Islet precursor cell (in vitro differentiated cells): ENCODE results near the gene AGBL4.
A peak's percentile ranks its signal among the peaks of the same experiment; 100 is the strongest.

Experiments
- DNase-seq: peaks from one replicate; pipeline ENCODE4 v3.0.0-alpha.2; 2018

AGBL4 gene

GRCh38 chr1:48873944-48874343 lies 1149.8 kb downstream of the AGBL4 start:
- DNase-seq, result peak; percentile 66

GRCh38 chr1:48870596-48870995 lies 1153.2 kb downstream of the AGBL4 start:
- no peak for DNase-seq

GRCh38 chr1:48869116-48869893 lies 1154.4 kb downstream of the AGBL4 start:
- no peak for DNase-seq

GRCh38 chr1:48864913-48865312 lies 1158.8 kb downstream of the AGBL4 start:
- DNase-seq, result no peak

- no peak for DNase-seq
Observed at GRCh38 chr1:48859456-48859855, 1164.3 kb downstream of the AGBL4 start.

GRCh38 chr1:48858200-48858920 lies 1165.4 kb downstream of the AGBL4 start:
- no peak for DNase-seq

- DNase-seq, result no peak
Observed at GRCh38 chr1:48853006-48853405, 1170.7 kb downstream of the AGBL4 start.

GRCh38 chr1:48851638-48852037 lies 1172.1 kb downstream of the AGBL4 start:
- no peak for DNase-seq

DNA sequence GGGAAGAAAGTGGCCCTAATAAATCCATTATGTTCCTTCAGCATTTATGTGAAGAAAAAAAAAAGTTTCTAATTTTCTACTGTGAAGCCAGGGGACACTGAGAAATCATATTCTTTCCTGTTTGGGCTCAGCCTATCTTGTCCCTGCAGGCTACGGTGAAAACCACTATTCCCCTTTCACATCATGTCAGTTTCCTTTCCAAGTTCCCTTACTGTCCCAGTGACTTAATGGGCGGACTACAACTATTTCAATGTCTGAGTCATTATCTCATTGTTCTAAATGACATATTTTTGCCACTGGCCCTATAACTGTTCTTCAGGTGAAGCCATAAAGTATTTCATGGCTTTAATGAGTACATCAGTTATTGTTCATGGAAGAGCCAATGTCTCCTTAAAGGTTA lies 1175.7 kb downstream of the AGBL4 start:
- DNase-seq, result no peak

- DNase-seq, result no peak
Observed at GRCh38 chr1:48846441-48846840, 1177.3 kb downstream of the AGBL4 start.

GRCh38 chr1:48844187-48844586 lies 1179.6 kb downstream of the AGBL4 start:
- no peak for DNase-seq

DNA sequence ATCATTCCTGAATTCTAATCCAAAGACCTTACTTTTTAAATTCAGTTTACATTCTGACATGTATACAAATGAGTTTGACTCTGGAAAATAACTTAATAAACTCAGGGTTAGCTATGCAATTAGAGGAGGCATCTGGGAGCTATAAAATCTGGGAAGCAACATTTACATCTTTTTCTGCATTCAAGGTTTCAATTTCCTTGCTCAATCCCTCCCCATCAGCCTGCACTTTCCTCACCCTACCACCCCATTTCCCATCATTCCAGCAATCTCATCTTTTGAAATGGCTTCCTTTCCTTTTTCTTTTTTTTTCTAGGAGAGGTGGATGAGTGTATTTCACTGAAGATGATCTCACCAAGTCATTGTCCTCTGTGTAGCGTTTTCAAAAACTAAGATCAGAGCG lies 1181.8 kb downstream of the AGBL4 start:
- no peak for DNase-seq

DNA sequence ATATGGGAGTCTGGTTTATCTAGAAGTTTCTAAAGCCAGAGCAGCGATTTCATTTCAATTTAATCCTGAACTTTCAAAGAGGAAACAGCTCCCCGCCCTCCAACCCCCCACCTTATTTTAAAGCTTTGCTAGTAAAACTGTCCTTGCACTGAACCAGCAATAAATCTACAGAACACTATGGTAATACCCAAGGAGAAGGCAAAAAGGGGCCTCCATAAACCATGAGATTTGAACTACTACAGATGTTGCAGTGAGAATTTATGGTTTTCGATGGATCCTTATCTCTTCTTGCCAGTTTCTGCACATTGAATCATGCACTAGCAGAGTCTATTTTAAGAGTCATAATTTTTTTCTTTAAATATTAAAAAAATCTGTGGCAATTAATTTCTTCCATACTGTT lies 1182.3 kb downstream of the AGBL4 start:
- no peak for DNase-seq

DNA sequence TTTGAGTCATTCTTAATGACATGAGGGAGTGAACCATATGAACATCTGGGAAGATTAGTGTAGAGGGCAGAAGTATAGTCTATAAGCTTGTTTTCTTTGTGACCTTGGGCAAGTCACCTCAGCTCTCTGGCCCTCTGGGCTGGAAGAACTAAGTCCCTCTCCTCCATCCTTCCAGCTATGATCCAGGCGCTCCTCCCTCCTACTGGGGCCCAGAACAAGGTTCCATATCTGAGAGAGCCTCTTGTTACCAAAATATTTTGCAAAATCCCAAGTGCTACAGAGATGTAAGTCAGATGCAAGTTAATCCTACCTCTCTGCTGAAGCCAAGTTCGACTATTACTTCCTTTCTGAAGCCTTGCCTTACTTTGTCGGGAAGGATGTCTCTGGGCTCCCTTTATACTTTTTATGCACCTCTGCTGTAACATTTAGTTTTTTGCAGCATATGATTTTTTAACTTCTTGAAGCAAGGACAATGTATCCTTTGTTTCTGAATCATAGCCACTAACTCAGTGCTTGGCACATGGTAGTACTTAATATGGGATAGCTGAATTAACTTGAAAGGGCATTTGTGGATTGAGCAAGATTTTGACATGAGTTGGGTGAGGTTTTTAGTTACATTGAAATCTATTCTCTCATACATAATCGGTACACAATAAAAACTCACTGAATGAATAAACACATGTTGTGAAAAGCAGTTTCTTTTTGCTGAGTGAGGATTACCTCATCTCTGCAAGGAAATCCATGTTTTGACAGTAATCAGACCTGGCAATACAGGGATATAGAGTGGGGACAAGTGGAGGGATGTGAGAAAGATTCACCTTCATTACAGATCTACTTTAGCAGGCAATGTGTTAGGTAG lies 1192.4 kb downstream of the AGBL4 start:
- no peak for DNase-seq

DNA sequence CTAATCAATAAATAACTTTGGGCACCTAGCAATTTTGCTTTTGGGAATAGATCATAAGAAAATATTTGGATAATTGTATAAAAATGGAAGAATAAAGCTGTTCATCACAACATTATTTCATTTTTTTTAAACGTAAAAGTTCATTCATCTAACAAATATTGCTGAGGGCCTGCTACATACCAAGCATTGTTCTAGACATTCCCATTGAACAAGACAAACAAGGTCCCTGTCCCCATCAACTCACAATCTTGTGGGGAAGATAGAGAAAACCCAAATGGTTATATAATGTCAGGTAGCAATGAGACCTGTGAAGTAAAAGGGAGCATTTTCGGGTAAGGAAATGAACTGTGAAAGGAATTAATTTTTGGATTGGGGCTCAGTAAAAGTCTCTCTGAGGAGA lies 1193.0 kb downstream of the AGBL4 start:
- no peak for DNase-seq

GRCh38 chr1:48829446-48829845 lies 1194.3 kb downstream of the AGBL4 start:
- DNase-seq, result no peak

GRCh38 chr1:48823168-48823567 lies 1200.6 kb downstream of the AGBL4 start:
- no peak for DNase-seq

GRCh38 chr1:48820491-48820890 lies 1203.3 kb downstream of the AGBL4 start:
- no peak for DNase-seq

DNA sequence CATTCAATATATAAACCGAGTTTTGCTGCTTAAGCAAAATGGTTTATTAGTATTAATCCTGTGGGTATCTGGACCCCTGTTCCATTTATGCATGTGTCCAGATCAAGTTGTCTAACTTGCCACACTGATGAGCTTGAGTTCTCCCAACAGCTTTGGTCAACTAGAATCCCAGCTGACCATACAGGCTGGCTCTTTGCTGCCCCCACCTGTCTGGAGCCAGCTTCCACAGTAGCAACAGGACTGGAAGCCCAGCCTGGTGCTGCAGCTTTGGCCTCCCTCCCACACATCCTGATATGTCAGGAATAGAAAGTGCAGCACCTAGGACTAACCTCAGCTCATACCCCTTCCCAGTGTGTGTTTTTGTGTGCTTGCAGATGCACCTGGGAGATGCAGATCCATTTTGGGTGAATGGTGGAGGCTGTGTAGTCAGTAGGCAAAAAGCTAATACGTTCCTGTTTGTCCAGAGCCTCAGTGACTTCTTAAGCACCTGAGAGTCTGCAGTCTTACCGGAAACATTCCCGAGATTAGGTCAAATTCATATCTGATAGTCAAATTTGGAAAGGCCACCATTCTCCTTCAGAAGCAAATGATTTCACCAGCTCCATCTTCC lies 1206.1 kb downstream of the AGBL4 start:
- DNase-seq, result peak; percentile 88

GRCh38 chr1:48810740-48811139 lies 1213.0 kb downstream of the AGBL4 start:
- no peak for DNase-seq

GRCh38 chr1:48808496-48808895 lies 1215.3 kb downstream of the AGBL4 start:
- DNase-seq, result no peak

DNA sequence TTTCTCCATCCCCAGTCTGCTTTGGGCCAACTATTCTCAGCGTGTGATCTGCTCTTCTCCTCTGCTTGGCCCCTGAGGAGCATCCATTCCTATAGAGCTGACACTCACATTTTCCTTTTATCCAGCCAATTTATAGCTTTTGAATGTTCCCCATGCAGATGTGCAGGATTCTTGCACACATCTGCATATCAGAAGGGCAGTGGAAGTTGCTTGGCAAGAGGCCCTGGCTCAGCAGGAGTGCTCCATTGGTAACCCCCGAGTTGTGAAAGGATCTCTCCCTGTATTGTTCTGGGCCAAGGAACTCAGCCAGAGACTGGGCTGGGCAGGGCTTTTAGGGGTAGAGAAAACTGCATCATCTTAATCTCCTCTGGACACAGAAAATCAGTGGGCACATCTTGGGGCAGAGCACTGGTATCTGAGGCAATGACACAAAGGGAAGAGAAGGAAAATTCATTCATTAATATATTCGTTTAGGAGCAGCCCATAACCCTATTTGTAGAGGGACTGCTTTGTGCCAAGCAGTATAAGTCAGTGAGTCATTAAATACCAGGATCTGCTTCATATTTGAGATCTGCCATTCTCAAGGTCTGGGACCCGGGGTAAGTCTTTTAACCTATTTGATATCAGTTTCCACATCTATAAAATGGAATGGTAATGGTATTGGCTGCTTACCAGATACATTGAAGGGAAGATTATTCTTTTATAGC lies 1216.0 kb downstream of the AGBL4 start:
- no peak for DNase-seq
